ENCODE measurements around the gene MCRIP2.

Gene MCRIP2

DNA sequence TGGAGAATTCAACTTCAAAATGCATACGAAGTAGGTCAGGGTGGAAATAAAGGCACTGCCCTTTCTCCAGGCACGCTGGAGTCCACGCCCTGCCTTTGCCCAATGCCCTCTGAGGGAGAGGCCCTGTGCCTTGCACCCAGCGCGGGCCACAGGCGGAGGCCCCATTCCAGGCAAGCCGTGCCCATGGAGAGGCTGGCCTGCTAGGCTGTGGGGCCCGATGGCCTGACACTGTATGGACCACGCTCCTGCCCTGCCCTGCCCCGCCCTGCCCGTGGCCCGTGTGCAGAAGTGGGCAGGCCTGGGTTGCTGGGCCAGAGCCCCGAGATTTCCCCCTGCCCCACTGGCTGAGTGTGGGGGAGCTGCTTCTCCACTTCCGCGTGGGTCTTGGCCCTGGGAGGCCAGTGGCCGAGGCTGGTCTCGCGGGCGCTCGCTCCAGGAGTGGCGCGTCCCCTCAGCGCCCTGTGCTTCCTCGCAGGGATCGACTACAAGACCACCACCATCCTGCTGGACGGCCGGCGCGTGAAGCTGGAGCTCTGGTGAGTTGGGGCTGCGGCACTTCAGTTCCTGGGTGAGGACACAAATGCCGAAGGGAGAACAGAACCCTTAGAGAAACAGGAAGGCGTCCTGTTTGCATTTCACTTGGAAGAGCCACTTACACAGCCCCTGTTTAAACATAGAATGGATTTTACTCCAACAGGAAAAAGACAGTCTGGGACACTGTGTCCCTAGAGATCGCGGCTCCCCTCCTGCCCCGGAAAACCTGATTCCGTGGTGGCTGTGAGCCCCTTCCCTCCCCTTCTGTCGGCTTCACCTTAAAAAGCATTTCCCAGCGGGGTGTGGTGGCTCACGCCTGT, 24.7 kb upstream of the MCRIP2 start:
- DNase-seq (ENCODE audit: low read depth in 2 of 2), result no peak

GRCh38 chr16:617855-618254, 23.8 kb upstream of the MCRIP2 start:
- DNase-seq (ENCODE audit: low read depth in 2 of 2), result no peak

DNA sequence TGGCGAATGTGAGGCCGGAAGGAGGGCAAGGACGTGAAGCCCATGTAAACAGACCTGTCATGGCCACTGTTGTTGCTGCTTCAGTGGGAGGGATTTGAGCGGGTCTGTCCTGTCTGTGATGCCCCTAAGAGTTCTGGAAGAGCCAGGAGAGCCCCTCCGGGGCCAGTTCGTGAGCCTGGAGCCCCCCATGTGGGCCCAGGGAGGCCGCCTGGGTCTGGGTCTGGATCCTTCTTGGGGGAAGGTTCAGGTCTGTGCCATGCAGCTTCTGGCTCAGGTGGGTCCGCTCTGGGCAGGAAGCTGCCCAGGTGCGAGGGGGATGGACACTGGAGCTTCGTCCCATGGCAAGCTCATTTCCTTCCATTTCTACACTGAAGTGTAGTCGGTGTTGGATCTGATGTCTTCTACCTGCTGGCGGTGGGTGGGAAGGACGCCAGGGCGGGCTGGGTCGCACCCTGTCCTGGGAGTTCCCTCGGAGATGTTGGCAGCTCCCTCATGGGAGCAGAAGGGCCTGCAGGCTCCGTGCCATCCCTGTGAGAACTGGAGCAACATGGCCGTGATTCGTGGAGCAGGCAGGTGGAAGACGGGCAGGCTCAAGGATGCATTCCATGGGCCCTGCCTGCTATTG, 22.0 kb upstream of the MCRIP2 start:
- no peak for DNase-seq (ENCODE audit: low read depth in 2 of 2)

DNA sequence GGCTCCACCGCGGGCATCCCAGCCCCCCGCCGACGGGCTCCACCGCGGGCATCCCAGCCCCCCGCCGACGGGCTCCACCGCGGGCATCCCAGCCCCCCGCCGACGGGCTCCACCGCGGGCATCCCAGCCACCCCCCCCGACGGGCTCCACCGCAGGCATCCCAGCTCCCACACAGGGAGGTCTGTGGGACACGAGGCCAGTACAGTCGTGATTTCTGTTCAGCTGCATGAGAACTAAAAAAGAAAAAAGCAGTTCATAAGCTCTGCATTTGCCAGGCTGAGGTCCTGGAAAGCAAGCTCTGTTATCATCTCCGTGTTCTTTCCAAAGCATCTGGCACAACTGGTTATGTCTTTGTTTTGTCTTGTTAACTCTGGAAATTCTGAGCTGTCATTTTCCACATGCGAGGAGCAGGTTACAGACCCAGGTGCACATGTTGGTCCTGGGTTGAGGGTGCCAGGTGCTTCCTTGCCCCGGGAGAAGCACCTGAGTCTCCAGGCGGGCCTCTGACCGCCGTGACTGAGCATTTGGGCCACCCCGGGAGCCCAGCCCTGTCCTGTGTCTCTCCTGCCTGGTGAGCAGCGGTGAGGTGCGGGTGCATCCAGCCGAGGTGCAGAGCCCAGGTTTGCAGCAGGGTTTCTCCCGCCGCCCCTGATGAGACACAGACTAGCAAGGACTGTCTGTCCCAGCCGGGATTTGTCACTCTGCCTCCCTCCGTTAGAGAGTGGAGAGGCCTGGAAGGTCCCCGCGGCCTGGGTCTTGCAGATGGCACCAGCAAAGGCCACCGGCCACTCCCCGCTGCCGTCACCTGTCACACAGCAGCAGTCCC, 20.7 kb upstream of the MCRIP2 start:
- DNase-seq (ENCODE audit: low read depth in 2 of 2), result no peak

DNA sequence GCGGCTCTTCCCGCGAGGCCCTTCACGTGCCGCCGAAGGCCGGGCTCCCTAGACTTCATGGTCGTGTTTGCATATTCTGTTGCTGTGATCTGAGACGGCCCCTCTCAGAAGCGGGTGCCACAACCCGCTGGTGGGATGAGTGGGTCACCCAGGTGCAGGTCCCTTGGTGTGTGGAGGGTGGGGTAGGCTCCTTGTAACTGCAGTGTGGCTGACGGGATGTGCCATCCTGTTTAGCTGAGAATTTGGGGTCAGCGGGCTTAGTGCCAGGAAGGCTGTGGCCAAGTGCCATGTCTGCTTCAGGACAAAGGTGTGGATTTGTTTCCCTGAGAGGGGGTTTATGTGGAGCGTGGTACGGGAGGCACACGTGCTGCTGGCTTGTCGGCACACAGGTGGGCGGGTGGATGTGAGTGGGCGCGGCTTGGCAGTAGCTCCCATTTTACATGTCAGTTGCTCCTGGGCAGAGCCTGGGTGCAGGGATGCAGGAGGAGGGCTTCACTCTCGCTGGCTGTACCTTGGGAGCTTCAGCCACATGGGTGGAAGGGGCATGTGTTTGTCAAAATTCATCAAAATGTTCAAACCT, 20.0 kb upstream of the MCRIP2 start:
- DNase-seq (ENCODE audit: low read depth in 2 of 2), result no peak

GRCh38 chr16:622920-623280, 18.7 kb upstream of the MCRIP2 start:
- no peak for DNase-seq (ENCODE audit: low read depth in 2 of 2)

DNA sequence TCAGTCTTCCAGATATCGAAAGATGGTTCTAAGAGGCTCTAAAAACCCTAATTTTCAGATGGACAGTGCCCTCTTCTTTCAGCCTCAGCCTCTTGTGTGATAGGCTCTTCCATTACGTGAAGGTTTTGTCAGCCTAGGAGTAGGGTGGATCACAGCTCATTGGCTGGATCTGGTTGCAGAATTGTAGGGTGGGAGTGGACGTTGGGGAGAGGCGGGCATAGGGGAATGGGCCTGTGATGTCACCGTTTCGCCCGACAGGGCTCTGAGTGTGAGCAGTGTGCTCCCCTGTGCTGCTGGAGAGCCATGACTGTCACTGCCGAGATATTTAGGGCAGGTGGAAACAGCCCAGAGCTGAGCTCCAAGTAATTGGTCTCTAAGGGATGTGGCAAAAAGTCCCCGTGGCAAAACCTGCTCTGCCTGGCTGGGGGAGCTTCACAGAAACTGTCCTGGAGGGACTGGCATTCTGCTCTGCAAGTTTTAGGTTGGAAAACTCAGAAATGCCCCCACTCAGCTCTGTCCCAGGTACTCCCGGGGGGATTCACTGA, 17.0 kb upstream of the MCRIP2 start:
- DNase-seq (ENCODE audit: low read depth in 2 of 2), result no peak

DNA sequence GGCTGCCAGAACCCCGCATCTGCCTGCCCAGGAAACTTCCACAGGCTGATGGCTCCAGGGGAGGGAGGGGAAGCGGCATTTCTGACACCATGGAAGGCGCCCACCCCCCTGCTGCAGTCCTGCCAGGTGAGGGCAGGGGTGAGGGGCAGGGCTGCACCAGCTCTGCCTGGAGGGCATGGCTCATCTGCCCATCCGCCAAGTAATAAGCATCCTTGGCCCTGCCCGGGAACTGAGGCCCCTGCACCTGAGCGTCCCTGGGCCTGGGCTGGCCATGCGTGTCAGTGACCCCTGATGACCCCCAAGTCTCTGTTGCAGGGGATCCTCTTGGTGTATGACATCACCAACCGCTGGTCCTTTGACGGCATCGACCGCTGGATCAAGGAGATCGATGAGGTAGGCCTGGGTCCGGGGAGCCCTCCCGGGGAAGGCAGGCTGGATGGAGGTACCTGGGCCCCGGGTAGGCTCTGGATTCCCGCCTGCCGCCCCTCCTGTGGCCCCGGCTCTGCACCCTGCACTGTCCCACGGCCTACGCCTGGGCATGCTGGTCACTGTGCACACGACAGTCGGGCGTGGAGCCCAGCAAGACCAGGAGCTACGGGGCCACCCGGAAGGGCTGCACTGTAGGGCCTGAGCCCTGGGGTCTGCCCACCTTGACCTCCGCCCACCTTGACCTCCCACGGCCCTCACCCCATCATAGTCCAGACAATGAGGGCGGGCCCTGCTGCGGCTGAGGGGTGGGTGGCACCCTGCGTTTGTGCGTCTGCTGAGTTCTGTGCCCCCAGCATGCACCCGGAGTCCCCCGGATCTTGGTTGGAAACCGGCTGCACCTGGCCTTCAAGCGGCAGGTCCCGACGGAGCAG, 16.3 kb upstream of the MCRIP2 start:
- DNase-seq (ENCODE audit: low read depth in 2 of 2), result no peak

DNA sequence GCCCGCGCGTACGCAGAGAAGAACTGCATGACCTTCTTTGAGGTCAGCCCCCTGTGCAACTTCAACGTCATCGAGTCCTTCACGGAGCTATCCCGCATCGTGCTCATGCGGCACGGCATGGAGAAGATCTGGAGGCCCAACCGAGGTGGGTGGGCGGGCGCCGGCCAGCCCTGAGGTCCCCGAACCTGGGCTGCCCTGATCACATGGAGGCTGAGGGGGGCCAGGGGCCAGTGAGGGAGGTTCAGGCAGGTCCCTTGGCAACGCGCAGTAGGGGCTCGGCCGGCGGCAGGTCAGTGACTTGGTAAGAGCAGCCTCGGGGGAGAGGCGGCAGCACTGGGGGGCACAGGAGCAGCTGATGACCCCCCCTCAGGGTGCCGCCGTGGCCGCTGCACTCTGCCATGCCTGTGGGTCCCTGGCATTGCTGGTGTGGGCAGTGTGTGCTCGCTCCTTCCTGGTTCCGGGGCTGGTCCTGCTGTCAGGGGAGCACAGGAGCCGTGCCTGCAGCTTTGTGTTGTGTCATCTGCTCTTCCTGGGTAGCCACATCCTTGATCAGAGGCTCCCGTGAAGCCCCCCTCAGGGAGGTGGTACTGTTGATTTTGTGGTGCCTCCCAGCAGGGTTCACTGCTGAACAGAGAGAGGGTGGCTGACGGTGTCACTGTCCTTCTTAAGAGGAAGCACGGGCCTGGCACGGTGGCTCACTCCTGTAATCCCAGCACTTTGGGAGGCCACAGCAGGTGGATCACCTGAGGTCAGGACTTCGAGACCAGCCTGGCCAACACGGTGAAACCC, 15.5 kb upstream of the MCRIP2 start:
- no peak for DNase-seq (ENCODE audit: low read depth in 2 of 2)

- DNase-seq (ENCODE audit: low read depth in 2 of 2), result no peak
Observed at GRCh38 chr16:626787-627453, 14.7 kb upstream of the MCRIP2 start.

DNA sequence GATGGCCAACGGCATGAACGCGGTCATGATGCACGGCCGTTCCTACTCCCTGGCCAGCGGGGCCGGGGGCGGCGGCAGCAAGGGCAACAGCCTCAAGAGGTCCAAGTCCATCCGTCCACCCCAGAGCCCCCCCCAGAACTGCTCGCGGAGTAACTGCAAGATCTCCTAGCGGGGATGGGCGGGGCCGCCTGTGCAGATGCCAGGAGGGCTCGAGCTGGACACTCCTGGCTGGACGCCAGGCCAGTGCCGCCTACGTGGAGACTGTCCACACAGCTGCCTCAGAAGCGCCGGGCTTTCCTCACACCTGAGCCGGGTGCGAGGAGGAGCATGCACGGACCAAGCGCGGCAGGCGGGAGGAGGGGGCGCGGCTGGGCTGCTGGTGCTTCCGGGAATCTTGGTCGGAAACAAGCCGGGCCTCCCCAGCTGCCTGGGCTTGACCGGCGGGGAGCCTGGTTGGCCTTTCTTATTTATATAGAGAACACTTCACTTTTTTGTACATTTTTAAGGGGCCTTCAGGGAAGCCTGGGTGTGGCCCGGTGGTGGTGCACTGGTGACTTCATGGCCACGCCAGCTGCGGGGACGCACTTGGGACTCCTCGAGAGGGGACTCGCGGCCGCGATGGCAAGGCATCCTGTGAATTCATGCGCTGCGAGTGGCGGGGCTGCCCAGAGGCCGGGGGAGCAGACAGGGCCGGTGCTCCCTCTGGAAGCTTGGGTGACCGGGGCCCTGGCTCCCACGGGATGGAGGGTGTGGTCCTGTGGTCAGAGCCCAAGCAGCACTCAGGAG, 14.0 kb upstream of the MCRIP2 start:
- no peak for DNase-seq (ENCODE audit: low read depth in 2 of 2)

DNA sequence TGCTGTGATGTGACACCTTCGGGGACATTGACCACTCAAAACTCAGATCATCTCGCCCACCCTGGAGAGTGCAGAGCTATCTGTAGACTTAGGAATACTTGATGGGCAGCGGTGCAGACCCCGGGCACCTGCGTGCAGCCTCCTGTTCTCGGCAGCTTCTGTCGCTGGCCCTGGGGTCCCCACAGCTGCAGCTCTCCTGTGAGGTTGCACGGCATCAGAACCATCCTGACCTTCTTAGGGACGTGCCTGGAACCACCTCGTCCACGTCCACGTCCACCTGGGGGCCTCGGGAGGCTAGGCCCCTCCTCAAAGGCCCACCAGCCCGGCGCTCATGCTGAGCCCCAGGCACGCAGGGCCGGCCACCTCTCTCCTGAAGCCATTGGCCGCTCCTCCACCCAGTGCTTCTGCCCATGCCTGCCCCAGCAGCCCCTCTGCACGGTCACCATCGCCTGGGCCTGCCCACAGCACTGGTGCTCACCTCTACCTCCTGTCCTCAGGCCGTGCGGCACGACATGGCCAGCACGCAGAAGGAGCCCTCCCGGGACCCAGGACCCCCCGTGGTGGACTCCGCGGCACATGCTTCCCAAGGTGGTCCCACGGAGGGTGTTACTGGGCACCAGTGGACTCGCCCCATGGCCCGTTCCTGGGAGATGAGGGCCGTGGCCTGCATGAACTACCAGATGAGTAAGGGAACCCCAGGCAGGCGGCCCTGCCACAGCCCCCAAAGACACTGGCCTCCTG, 13.1 kb upstream of the MCRIP2 start:
- DNase-seq (ENCODE audit: low read depth in 2 of 2), result no peak

DNA sequence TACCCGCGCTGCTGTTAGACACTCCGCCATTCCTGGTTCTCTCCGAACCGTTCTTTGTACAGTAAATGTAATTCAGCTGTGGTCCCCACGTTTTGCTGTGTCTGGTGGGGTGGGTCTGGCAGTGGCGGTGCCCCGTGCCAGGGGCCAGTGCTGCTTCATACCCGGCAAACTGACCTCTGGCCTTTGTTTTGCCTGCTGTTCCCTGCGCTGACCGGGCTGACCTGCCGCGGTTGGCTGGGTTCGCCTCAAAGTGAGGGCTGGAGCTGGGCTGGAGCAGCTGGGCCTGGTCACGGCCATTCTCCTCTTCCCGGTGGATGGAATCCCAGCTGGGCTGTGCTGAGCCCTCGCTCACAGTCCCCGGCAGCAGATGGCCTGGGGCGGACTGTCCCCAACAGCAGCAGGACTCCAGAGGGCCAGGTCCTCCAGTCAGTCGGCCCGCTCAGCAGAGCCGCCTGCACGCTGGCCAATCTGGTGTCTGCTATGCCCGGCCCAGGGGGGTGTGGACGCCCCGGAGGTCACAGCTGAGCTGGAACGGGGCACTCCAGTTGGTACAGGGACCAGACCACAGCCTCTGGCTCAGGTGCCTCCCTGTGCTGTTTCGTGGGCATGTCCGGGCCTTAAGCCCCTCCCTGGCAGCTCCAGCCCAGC, 12.3 kb upstream of the MCRIP2 start:
- DNase-seq (ENCODE audit: low read depth in 2 of 2), result no peak

GRCh38 chr16:629833-630248, 11.8 kb upstream of the MCRIP2 start:
- DNase-seq (ENCODE audit: low read depth in 2 of 2), result no peak

GRCh38 chr16:630249-630814, 11.3 kb upstream of the MCRIP2 start:
- no peak for DNase-seq (ENCODE audit: low read depth in 2 of 2)

DNA sequence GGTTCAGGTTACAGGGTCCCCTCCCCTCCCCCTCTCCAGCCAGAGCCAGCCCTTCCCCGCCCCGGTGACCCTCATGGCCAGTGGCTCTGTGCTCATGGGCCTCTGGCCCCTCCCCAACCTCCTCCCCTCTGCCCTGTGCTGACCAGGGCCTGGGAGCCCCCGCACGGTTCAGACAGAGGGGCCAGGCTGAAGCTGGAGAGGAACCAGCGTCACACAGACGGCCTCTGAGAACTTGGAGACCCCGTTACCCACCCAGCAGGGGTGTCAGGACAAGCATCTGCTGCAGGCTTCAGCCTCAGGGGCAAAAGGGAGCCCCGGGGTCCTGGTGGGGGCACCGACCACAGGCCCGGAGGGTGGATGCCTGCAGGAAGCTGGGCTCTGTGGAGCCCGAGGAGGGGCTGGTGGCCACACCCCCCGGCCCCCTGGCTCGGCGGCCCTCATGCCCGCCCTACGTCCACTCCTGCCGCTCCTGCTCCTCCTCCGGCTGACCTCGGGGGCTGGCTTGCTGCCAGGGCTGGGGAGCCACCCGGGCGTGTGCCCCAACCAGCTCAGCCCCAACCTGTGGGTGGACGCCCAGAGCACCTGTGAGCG, 10.7 kb upstream of the MCRIP2 start, which contains the start of gene WFIKKN1:
WFIKKN1 (plus strand) TSS at position 171 of the 591 bp plus-strand sequence; CDS start at position 440, 269 bp downstream.
- no peak for DNase-seq (ENCODE audit: low read depth in 2 of 2)

All from stimulated activated CD8-positive, alpha-beta memory T cell treated with anti-CD3 and anti-CD28 coated beads, Interleukin-7, amount 100 ng/mL, for 4 hours (primary cell).